ENCODE results near the gene DGKB.

The DGKB gene

DNA sequence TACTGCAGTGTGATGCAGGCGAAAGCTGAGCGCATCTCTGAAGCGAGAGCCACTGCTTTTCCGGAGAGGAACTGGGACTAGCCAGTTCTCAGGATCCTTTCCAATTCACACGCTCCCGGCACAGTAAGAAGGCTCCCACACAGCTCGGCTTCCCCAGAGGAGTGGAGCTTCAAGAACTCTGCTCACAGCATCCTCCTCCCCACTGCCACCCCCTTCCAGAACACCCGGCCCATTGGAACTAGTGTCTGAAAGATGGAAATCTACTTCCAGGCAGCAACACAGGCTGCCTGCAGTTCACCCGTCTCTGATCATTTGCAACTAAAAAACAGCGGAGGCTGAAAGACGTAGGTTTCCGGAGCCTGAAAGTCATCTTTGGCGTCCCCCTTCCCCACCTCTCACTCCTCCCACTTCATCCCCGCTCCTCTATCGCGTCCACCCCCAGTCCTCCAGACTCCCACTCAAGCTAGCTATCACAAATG lies at the start of gene DGKB:
TSS of gene DGKB (minus strand) at position 163 of the 479 bp plus-strand sequence.
- no peak for DNase-seq (ENCODE audit: low read depth)

DNA sequence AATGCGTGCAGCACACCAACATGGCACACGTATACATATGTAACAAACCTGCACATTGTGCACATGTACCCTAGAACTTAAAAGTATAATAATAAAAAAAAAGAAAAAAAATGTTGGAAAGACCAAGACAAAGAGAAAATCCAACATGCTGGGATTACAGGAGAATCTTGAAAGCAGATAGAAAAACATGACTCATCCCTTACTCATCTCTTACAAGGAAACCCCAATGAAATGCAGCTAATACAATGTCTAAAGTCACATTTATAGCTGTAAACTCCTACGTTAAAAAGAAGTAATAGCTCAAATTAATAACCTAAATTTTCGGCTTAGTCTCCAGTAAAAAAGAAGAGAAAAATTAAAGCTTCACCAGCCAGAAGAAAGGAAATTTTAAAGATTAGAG lies 47.5 kb upstream of the DGKB start:
- no peak for DNase-seq (ENCODE audit: low read depth)

DNA sequence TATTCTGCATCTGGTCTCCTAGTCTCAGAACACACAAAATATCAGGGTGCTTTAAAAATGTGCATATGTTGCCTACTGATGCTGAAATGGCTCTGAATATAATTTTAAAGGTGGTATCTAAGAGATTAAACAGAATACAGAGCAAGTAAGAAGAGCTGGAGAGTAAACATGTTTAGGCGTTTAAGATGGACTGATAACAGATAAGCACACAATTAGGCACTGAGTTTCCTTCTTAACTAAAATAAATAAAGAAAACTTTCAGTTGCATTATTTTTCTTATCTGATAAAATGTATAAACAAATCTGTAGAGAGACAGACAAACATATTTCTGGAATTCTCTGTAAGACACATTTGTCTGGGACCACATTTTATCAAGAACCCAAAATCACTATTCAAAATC lies 35.6 kb upstream of the DGKB start:
- DNase-seq (ENCODE audit: low read depth) = no peak

DNA sequence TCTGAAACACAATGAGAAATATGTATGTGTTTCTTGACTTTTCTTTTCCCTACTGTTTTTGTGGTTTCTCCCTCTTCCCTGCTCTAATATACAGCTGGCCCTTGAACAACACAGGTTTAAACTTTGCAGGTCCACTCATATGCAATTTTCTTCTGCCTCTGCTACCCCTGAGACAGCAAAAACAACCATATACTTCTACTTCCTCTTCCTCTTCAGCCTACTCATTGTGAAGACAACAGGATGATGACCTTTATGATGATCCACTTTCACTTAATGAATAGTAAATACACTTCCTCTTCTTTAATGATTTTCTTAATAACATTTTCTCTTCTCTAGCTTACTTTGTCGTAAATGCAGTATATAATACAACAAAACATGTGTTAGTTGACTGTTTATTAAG lies 35.0 kb upstream of the DGKB start:
- DNase-seq (ENCODE audit: low read depth) = no peak

DNA sequence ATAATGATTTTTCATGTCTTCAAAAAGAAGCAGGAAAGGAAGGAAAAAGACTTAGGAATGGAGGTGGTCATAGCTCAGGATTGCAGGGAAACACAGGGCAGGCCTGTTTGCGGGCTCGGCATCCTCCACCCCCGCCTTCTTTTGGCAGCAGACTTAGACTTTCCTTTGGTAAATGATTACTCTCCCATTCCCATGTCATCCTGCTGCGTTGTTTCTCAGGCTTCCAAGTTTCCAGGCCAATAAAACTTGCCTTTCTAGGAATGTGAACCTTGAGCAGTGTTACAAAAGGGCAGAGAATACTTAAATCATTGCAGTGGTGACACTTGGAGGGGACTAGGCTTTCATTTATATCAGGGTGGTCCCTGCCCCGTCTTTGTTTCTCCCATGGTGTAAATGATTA lies 34.0 kb upstream of the DGKB start:
- no peak for DNase-seq (ENCODE audit: low read depth)

DNA sequence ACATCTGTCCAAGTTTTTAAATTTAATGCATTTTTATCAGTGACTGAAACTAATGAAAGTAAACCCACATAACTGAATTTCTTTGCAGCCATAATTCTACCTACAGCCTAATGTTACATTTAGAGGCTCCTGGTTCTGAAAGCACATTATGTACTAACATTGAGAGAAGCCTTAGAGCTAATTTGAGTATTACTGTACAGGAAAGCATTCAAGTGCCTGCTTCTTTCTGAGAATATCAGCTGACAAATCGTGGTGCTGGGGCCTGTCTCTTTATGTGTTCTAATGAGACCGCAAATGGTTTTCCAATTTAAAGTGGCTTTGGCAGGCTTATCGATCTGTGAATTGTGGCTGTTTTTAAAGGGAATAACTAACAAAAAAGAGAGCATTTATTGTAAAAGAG lies 32.3 kb upstream of the DGKB start:
- no peak for DNase-seq (ENCODE audit: low read depth)

DNA sequence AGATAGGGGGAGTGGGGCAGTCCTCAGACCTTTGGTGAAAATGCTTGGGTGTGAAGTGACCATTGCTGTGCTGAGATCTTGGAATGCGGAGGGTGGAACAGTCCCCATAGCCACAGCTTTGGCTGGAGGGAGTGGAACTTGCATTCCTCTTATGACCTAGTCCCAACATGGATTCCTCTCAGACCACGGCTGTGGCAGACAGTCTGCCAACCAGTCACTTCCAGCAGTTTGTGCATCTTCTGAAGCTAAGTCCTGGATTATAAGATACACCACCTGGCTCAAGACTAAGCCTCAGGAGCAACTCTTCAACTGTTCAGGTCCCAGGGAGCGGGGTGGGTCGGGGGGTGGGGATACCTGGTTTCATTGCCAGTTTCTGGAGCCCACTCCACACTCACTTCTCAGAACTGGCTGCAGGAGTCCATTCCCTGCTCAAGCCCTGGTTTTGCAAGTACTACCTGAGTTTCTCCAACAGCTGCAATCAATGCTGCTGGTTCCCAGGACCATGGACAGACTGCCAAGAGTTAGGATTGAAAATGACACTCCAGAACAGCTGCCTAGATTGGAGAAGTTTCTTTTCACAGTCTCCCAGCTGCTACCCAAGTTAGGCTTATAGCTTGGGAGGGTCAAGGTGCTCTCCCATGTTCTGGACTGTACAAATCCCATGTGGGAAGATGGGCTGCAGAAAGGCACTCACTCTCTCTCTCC lies 29.1 kb upstream of the DGKB start:
- DNase-seq (ENCODE audit: low read depth) = no peak

DNA sequence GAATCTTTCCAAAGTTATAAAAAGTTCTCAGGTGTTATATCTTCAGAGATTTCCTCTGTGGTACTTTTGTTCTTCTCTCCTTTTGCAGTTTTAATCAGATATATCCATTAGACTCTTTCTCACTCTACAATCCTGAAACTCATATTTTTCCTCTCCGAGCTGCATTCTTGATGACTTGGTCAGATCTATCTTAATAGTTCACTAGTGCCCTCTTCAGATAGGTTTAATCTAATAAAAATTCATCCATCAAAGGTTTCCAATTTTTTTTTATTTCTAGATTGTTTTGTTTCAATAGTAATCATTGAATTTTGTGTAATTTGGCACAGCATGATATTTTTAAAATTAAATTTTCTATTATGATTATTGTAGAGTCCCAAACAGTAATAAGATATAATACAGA lies 21.8 kb upstream of the DGKB start:
- DNase-seq (ENCODE audit: low read depth) = no peak

DNA sequence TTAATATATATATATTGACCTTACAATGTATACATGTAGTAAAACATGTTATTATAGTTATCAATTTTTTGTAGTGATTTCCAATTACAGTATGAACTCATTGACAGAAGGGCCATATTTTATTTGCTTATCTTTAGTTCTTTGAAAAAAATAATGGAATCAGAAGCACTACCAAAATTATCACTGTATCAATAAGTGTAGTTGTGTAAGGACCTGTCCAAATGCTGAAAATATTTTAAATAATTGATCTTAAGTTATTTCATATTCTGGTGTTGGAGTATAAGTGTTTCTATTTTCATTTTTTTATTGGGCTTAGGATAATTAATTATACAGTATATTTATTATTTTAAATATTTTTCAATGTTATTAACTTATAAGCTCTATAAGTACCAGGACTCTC lies 8.5 kb upstream of the DGKB start:
- no peak for DNase-seq (ENCODE audit: low read depth)

DNA sequence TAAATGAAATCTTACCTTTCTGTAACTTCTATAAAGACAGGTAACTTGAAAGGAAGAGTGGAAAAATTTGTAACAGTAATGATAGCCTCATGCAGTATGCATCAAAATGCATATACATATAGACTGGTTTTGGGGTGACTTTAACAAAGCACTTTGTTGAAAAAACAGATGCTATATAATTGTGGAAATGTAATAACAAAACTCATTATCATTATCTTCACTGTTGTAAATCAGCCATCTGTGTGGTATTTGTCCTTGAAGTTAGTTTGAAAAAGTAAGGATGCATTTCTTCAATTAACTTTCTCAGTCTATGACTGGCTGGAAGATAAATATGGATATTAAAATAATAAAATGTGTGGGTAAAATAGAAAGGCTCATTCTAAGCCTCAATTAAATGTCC lies 6.1 kb upstream of the DGKB start:
- no peak for DNase-seq (ENCODE audit: low read depth)

DNA sequence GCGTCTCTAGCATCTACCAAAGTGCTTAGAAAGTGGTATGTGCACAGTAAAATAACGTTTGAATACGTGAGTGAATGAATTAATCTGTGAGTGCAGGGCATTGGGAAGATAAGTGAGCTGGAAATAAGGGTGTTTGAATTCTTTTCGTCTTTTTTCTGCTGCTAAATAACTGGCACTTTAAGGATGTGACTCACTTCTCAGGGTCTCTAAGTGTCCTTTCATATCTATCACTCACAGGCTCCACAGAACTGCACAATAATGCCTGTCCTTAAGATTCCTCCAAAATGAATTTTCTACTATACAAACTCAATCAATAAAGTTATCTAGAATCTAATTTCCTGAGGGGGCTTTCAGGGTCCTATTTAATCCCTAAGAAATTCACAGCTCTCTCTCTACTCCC lies 3.2 kb upstream of the DGKB start:
- DNase-seq (ENCODE audit: low read depth) = no peak

DNA sequence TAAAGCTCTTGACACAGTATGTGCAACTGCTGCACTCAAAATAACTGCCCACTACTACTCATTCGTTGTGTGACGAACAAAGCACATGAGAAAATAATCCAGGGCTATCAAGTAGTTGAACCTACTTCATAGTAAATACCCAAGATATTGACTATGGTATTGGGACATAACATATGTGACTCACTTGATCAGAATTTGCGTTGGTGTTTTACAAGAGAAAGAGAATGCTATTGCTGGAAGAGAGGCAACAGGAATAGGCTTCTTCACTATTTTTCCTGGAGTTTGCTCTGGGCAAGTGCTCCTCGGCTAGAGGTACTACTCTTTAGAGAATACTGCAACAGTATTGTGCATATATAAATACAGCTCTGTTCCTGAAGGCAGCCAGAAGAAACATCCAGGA lies 2.5 kb downstream of the DGKB start:
- DNase-seq (ENCODE audit: low read depth) = no peak

DNA sequence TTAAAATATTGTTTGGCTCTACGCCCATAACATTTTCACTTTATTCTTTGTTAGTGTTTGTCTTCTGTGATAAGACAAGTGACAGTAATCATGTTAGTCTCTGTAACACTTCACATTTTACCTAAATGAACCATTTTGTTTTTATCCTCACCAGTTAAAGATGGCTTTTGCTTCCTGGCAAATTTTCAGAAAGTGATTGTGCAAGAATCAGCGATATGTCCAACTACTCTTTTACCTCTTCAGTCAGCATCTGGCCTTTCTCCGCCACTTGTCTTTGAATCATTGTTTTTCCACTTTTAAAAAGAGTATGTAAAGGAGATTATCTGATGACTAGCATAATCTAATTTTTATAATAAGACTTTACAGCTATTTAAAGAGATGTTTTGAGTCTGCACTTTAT lies 3.5 kb downstream of the DGKB start:
- no peak for DNase-seq (ENCODE audit: low read depth)

DNA sequence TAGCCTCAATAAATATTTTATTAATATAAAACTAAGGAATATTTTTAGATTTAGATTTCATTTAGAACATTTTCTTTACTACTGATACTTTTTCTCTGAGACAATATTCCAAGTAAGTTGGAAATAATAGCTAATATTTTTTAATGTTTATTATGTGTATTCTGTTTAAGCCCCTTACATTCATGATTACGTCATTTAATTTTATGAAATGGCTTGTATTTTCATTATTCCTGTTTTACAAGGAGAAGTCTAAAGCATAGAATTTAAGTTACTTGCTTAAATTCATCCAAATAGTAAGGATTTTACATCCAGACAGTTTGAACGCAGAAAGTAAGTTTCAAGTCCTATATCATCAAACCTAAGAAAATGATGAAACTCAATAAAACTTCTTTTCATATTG lies 6.1 kb downstream of the DGKB start:
- no peak for DNase-seq (ENCODE audit: low read depth)

DNA sequence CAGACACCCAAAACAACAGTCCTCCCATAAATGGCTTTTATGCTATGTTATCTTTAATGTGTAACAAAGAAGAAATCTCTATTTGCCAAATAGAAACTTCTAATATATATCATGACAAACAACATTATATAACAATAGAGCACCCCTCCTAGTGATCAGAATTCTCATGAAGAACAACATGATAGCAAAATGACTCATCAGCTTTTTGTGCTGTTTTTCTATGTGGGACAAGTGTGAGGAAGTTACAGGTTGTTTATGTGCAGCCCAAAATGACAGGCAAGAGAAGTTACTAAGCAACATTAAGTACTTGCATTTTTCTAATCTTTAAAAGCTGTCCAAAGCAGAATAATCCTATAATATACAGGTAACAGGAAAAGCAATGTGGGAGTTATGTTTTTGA lies 7.7 kb downstream of the DGKB start:
- DNase-seq (ENCODE audit: low read depth) = no peak

DNA sequence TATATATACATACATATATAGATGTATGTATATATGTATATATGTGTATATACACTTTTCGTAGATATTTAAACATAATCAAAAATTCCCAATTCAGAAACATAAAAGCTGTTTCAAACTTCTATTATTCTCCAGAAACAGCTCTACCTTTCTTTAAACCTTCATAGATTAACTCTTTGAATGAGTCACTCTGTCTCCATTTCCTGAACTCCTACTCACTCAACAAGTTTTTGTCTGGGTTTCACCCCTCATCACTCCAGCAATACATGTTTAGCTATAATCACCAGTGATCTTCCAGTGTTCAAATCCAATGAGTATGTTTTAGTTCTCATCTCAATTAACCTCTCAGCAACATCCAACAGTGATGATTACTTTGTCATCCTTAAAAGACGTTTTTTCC lies 9.6 kb downstream of the DGKB start:
- no peak for DNase-seq (ENCODE audit: low read depth)

DNA sequence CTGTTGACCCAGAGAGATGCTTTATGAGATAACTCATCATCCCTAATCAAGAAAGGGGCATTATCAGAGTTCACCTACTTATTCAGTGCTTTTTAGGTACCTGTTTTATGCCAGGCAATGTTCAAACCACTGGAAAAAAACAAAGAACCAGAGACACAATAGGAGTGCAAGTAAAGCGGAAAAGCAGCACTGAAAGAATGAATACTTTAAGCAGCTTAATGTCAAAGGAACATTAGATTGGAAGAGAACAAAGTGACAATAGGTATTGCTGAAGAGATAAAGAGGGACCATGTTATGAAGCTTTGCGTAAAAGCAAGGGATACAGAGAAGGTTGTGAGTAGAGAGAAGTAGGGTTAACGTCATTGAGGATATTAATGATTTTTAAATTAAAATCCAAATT lies 11.3 kb downstream of the DGKB start:
- no peak for DNase-seq (ENCODE audit: low read depth)

DNA sequence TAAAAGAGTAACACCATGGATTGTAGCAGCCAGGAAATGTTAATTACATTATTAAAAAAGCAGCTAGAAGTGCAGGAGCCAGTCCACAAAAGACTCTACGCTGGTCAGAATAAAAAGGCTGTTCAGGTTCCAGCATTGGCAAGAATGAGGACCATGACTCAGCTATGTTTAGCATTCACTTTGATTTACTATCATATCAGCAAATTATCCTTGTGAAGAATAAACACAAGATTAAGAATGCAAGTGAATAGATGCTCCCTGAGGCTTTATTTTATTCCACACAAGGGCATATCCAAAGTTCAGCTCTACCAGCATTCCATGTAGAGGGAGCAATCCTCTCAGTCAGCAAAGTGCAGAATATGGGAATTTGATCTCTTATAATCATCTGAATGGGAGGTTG lies 13.6 kb downstream of the DGKB start:
- DNase-seq (ENCODE audit: low read depth) = no peak

DNA sequence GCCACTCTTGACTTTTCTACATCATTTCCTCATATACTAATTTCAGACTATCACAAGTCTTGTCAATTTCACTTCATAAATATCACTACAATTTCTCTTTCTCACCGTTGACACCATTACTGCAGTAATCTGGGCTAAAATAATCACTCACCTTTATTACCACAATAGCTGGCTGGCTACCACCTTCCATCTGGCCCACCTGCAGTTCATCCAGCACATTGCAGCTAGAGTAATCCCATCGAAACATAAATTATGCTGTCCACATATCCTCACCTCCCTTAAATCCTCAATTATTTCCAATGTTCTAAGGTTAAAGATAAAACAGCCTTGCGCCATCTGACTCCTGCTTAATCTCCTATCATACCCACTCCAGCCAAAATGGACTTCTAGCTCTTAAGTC lies 16.0 kb downstream of the DGKB start:
- DNase-seq (ENCODE audit: low read depth) = no peak

DNA sequence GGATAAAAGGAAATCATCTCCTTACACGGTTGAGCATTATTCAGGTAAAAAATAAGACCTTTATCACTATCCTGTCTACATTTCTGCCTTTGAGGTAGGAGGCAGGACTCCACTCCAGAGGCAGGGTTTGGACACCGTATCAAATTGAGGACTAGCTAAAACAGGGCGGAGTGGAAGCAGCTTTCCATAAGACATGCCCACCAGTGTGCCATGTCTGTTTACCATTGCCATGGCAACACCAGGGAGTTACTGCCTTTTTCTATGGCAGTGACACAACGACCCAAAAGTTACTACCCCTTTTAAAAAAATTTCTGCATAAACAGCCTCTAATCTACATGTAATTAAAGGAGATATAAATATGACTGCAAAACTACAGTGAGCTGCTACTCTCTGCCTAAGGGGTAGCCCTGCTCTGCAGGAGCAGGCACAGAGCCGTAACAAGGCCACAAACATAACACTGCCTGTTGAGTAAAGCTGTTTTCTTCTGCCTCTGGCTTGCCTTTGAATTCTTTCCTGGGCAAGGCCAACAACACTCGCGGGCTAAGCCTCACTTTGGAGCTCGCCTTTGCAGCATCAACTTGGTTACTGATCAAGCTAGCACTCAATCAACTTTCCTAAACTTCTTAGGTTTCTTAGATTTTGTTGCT lies 26.5 kb downstream of the DGKB start:
- DNase-seq (ENCODE audit: low read depth) = no peak

DNA sequence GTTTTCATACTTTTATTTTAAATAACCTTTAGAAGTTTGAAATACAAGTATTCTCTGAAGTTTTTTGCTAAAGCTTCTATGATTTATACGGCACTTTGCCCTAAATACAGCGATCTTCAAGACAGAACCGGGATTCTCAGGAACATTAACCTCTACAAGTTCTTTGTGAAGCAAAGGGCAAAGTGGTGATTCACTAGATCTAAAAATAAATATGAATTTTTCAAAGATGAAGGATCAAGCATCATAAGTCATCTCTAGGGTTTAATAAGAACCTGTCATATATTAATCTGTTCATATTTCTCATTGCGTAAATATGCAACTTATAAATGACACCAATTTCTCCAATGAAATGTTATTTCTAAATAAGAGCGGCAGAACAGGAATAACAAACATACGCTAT lies 30.7 kb downstream of the DGKB start:
- no peak for DNase-seq (ENCODE audit: low read depth)

DNA sequence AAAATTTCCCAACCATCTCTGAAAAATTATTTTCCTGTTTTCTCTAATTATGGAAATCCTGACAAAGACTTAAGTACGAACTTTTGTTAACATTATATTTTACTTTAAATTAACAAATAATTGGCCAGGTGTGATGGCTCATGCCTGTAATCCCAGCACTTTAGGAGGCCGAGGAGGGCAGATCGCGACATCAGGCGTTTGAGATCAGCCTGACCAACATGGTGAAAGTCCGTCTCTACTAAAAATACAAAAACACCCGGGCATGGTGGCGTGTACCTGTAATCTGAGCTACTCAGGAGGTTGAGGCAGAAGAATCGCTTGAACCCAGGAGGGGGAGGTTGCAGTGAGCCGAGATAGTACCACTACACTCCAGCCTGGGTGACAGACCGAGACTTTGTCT lies 32.2 kb downstream of the DGKB start:
- no peak for DNase-seq (ENCODE audit: low read depth)

DNA sequence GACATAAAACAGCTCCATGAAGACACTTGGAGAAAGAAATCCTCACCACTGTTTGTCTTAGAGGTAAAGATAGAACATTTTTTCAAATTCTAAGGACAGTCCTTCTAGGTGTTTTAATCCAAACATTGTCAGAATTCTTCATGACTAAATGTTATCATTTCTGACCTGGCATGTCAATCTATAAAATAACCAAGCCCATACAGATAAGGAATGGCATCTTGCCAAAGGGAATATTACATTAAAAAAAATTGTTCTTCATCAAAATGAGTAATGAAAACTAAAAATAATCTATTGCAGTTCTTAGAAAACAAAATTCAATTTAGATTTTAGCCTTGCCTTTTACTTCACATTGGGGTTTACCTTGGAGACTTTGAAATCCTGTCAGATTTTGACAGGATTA lies 33.6 kb downstream of the DGKB start:
- no peak for DNase-seq (ENCODE audit: low read depth)

DNA sequence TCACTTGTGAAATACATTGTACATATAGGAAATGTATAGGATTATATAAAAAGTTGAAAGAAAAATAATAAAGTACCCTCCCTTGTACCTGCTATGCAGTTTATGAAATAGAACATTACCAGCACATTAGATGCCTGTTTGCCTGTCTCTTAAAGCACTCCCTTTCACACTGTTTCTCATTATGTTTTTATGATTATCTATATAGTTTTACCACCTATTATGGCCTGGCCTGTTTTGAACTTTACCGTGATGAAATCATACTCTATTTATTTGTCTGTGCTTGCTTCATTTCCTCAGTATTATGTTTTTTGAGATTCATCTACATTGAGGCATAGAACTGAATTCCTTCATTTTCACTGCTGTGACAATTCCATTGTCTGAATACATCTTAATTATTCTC lies 41.1 kb downstream of the DGKB start:
- DNase-seq (ENCODE audit: low read depth) = no peak
